MG63 (cell line): ENCODE data around the gene KLHL26. TPM values are rescaled to one million over a fixed set of nuclear protein-coding genes. Genes with fewer than 3 reads are reported as not detected.
"Not testable (repeated sequence)": the region's sequence is repeated elsewhere in the genome, so short reads cannot be mapped to it uniquely, and the experiment has no call there.

Experiments
- DNase-seq: peaks from one replicate; pipeline ENCODE4 v3.0.0-alpha.2; 2020
- H3K27me3 ChIP-seq: fragments of 250-450 bp; sonication (Bioruptor Pico); 2 replicates; pipeline ENCODE4 v1.5.1; 2020; ENCODE audit warnings: mild to moderate bottlenecking, moderate library complexity
- H3K36me3 ChIP-seq: fragments of 250-450 bp; sonication (Bioruptor Pico); 2 replicates; pipeline ENCODE4 v1.5.1; 2020; ENCODE audit warnings: mild to moderate bottlenecking, moderate library complexity
- H3K4me3 ChIP-seq: fragments of 250-450 bp; sonication (Bioruptor Pico); 2 replicates; pipeline ENCODE4 v1.5.1; 2020; ENCODE audit warnings: mild to moderate bottlenecking, moderate library complexity
- H3K9me3 ChIP-seq: fragments of 250-450 bp; sonication (Bioruptor Pico); 2 replicates; pipeline ENCODE4 v1.5.1; 2020; ENCODE audit warnings: mild to moderate bottlenecking, moderate library complexity
- total RNA-seq: library from RNA; depleted of rRNA; stranded (reverse); fragments of >200 nt; shearing (Covaris generic); gene quantifications from 2 replicates; pipeline ENCODE4 v1.2.3, GENCODE V29; 2014; ENCODE audit warnings: low replicate concordance; rRNA removed

The KLHL26 gene, protein sequence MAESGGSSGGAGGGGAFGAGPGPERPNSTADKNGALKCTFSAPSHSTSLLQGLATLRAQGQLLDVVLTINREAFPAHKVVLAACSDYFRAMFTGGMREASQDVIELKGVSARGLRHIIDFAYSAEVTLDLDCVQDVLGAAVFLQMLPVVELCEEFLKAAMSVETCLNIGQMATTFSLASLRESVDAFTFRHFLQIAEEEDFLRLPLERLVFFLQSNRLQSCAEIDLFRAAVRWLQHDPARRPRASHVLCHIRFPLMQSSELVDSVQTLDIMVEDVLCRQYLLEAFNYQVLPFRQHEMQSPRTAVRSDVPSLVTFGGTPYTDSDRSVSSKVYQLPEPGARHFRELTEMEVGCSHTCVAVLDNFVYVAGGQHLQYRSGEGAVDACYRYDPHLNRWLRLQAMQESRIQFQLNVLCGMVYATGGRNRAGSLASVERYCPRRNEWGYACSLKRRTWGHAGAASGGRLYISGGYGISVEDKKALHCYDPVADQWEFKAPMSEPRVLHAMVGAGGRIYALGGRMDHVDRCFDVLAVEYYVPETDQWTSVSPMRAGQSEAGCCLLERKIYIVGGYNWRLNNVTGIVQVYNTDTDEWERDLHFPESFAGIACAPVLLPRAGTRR
- 1.9 and 8.6 TPM in 2 replicates for total RNA-seq

- Histone ChIP-seq H3K36me3 (no peaks in the 10 kb centered on the region), H3K9me3 (no peaks in the 10 kb centered on the region; the same call in 1 of the 2 replicates), H3K4me3 (peak within 1 kb of the TSS; percentile 89), H3K27me3 (no peaks in the 10 kb centered on the region)
- no peak for DNase-seq
These were observed at the start of gene KLHL26 for GRCh38 chr19:18636969-18637629. KLHL26 (plus strand) TSS chr19:18637028; CDS start chr19:18637055, 27 bp downstream.

DNA sequence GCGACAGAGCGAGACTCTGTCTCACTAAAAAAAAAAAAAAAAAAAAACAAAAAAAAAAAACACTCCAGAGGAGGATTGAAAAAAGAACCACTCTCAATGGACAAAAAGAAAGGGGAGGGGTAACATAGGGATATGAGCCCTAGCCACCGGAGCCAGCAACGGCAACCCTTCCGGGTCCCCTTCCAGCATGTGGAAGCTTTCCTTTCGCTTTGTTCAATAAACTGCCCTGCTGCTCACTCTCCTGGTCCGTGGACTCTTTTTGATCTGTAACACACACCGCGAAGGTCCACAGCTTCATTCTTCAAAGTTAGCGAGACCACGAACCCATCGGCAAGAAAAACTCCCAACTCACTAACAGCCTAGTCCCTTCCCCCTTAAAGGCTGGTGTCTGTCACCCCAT lies 49.3 kb upstream of the KLHL26 start:
- peaks cover 17% of the 10 kb centered on the region for H3K36me3 ChIP-seq
- no peaks in the 10 kb centered on the region for H3K9me3 ChIP-seq
- H3K4me3 ChIP-seq: peak overlapping the region; percentile 85
- H3K27me3 ChIP-seq: no peaks in the 10 kb centered on the region
- no peak for DNase-seq

- peak; percentile 40 for DNase-seq
- Histone ChIP-seq H3K9me3 (no peaks in the 10 kb centered on the region), H3K36me3 (peaks cover 17% of the 10 kb centered on the region), H3K4me3 (peak overlapping the region; percentile 85), H3K27me3 (no peaks in the 10 kb centered on the region)
These were observed 48.7 kb upstream of the KLHL26 start for GRCh38 chr19:18587962-18588610.

DNA sequence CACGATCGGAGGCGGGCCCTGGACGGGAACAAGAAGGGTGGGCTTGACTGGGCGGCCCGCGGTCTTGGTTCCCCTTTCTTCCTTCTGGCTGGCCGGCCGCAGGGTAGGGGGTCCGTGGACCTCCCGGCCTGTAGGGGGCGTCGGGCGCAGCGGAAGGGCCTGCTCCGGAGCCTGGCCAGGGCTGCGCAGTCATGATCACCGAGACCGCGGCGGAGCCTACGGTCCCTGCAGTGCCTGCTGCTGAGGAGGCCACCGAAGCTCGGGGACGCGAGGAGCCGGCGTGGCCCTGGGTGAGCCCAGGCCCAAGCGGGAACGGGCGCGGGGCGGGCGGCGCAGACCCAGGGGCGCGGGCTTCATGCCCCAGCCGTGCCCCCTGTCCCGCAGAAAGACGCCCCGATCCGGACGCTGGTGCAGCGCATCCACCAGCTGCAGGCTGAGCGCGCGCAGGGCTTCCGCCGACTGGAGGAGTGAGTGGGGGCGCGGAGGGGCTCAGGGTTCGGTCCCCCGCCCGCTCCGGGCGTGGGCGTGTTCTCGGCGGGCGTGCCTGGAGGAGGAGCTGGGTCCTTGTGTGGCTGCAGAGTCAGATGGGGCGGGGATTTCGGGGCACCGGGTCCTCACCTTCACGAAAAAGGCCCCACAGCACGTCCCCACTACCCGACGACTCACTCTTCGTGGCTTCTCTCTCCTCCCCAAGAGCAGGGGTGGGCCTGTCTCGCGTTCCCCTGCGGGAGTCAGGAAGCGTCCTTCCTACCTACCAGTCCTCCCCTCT lies 48.0 kb upstream of the KLHL26 start, which contains the start of gene REX1BD:
Gene REX1BD, plus strand, starts transcription at position 188 of the 769 bp plus-strand sequence. Its CDS starts 4 bp downstream, at position 192.
- H3K36me3 ChIP-seq: peaks cover 17% of the 10 kb centered on the region
- H3K4me3 ChIP-seq: peak within 1 kb of the TSS; percentile 85
- peak; percentile 93 for DNase-seq

DNA sequence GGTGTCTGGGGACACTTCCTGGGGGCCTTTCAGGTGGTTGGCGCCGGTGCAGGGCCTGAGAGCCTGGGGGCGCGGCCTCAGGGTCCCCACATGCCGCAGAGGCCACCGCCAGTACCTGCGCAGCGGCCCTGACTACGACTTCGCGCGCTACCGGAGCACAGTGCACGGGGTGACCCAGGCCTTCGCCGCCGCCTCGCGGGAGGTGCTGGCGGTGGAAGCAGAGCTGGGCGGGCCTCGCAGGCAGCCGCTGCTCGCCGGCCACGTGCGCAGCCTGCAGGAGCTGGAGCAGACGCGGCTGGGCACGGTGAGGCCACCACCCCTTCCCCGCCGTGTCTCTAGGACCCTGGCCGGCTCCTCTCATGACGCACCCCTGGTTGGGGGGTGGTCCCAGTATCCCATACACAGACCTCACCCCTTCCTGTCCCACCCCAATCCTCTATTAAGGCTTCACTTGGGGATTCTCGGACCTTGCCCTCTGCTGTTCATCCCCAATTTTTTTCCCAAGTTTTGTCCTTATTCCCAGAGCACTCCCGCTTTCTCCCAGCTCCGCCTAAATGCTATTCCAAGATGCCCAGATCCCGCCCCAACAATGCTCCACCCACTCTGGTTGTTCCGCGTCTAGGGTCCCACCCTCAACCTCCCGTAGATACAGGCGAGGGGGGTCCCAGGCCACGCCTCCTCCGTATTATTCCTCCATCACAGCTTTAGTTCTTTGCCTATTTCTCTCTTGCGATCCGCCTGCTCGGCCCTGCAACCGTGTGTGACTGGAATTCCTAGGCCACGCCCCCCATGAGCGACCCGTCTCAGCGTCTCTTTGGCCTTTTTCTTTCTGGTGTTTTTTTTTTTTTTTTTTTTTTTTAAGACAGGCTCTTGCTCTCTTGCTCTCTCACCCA lies 47.2 kb upstream of the KLHL26 start:
- peak overlapping the region; percentile 85 for H3K4me3 ChIP-seq
- H3K27me3 ChIP-seq: no peaks in the 10 kb centered on the region
- peaks cover 17% of the 10 kb centered on the region for H3K36me3 ChIP-seq
- DNase-seq: peak; percentile 83
- H3K9me3 ChIP-seq: no peaks in the 10 kb centered on the region

More for the DNA sequence above, 48.0 kb upstream of the KLHL26 start, which contains the start of gene REX1BD:
- no peaks in the 10 kb centered on the region for H3K9me3 ChIP-seq
- H3K27me3 ChIP-seq: no peaks in the 10 kb centered on the region

DNA sequence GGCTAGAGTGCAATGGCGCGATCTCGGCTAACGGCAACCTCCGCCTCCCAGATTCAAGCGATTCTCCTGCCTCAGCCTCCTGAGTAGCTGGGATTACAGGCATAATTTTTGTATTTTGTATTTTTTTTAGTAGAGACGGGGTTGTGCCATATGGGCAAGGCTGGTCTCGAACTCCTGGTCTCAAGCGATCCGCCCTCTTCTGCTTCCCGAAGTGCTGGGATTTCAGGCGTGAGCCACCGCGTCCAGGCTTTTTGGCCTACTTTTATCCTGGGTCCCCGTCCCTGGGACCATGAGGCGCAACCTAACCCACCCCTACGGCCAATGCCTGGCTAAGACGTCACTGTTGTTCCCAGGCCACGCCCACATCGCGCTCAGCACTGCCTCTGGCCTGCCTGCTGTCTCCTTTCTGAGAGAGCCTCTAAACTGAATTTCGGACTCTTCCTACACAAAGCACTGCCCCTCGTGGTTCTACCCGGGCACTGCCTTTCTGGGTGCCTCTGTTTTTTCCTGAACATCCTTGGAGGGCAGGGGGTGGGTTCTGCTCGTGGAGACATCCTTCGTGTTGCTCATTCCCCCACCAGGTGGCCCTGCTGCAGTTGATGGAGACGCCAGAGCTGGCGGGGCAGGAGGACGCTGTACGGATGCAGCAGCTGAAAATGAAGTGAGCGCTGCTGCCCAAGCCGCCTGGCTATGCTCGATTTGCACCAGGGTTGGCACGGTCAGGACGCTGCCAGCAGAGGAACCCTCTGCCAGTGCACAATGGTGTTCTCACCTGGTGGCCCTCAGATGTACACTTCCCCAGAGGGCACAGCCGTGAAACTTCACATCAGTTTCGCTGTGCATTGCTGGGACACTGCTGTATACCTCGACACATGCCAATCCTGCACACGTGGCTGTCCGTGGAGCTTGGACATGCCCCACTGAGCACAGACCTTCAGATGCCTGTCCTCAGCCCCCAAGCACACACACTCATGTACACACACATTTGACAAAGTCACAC lies 46.3 kb upstream of the KLHL26 start:
- Histone ChIP-seq H3K27me3 (no peaks in the 10 kb centered on the region), H3K9me3 (no peaks in the 10 kb centered on the region), H3K4me3 (no peak overlapping the region), H3K36me3 (peaks cover 17% of the 10 kb centered on the region)
- no peak for DNase-seq

- H3K27me3 ChIP-seq: no peaks in the 10 kb centered on the region
- DNase-seq: no peak
- H3K36me3 ChIP-seq: peaks cover 17% of the 10 kb centered on the region
- no peak overlapping the region for H3K4me3 ChIP-seq
- H3K9me3 ChIP-seq: no peaks in the 10 kb centered on the region
These were observed 45.0 kb upstream of the KLHL26 start for GRCh38 chr19:18591735-18592385.

DNA sequence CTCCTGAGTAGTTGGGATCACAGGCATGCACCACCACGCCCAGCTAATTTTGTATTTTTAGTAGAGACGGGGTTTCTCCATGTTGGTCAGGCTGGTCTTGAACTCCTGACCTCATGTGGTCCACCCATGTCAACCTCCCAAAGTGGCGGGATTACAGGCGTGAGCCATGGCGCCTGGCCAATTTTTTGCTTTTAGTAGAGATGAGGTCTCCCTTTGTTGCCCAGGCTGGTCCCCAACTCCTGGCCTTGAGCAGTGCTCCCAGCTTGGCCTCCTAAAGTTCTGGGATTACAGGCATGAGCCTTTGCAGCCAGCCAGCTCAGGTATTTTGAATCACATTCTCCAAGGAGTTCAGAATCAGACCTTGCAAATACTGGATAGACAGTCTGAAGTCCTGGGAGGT lies 44.1 kb upstream of the KLHL26 start:
- not testable (repeated sequence) for H3K9me3 ChIP-seq, H3K4me3 ChIP-seq, H3K27me3 ChIP-seq, DNase-seq
- H3K36me3 ChIP-seq: peaks cover 17% of the 10 kb centered on the region

DNA sequence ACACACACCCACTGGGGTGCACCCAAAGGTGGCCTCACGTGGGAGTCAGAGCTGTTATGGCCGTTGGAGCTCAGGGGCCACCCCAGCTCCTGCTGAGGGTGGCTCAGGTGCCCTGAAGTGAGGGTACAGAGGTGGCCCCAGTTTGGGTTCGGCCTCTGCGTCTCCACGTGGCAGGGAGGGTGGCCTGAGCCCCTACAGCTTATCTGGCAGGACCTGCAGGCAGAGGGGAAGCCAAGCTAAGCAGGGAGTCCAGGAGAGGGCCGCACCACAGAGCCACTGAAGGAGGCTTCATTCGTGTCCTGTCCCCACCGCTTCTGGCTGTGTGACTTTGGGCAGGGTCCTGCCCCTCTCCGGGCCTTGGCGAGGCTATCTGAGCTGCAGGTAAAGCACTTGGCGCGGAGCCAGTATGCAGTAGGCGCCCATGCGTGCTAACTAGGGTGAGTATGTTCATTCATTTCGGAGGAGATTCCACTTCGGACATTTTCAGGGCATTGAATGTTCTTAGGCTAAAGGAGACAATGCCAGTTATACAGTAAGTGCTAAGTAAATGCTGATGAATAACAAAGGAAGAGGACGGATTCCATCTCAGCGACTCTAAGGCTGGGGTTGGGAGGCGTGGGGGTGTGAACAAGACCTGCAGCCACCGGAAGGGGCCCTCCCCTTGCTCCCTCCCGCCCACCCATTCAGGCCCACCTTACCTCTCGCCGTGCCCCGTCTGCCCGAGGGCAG lies 43.3 kb upstream of the KLHL26 start:
- Histone ChIP-seq H3K4me3 (no peak overlapping the region), H3K9me3 (no peaks in the 10 kb centered on the region), H3K27me3 (no peaks in the 10 kb centered on the region), H3K36me3 (peaks cover 17% of the 10 kb centered on the region)
- no peak for DNase-seq

DNA sequence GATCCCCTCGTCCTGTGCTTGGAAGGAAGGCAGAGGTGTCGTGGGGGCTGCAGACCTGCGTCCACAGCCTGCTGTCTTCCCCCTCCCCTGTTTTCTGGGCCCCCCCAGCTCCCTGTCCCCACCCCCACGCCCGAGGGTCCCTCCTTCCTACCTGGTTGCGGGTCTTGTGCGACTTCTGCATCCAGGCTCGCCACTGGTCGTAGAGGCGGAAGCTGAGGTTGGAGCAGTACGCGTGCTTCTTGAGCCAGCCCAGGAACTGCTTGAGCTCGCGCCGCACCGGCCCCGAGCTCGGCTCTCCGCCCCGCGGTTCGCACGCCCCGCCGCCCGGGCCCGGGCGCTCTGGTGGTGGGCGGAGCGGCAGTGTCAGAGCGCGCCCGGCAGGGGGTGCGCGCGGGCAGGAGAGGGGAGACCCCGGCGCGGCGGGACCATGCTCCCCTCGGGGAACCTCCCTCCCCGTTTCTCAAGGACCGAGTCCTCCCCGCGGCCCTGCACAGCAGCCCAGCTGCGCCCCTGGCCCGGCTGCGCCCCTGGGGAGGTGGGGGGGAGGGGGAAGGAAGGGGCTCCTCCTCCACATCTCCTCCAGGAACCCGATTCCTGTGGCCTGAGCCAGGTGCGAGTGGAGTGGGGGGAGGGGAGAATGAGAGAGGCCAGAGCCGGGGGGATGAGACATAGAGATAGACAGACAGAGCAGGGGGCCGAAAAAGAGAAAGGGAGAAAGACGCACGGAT lies 42.6 kb upstream of the KLHL26 start:
- H3K36me3 ChIP-seq: peaks cover 17% of the 10 kb centered on the region
- no peaks in the 10 kb centered on the region for H3K9me3 ChIP-seq
- H3K4me3 ChIP-seq: peak overlapping the region; percentile 32
- peak; percentile 78 for DNase-seq
- no peaks in the 10 kb centered on the region for H3K27me3 ChIP-seq

DNA sequence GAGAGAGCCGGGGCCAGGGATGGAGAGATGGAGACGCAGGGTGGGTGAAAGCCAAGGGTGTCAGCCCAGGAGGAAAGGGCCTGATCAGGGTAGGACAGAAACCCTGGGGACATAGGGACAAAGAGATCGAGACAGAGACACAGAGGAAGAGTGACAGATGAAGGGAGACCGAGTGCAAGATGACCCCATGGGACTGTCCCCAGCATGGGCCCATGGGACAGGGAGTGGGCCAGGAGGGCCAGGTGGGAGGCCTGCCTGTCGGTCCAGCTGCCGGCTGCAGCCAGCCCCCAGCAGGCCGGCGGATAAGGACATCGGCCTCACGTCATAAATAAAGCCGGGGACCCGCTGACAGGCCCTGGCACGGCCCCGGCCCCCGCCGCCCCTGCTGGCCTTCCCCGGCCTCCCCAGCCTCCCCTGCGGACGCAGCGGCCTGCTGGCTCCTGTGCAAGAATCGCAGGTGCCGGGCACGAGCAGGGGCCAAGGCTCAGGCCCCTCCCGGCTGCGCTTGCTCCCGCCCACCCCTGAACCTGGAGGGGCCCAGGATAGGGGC lies 41.9 kb upstream of the KLHL26 start:
- no peak for DNase-seq
- Histone ChIP-seq H3K36me3 (peaks cover 17% of the 10 kb centered on the region), H3K4me3 (peak overlapping the region; percentile 32)

GRCh38 chr19:18595475-18595874 lies 41.4 kb upstream of the KLHL26 start:
- Histone ChIP-seq H3K4me3 (no peak overlapping the region), H3K36me3 (peaks cover 14% of the 10 kb centered on the region), H3K27me3 (no peaks in the 10 kb centered on the region), H3K9me3 (no peaks in the 10 kb centered on the region)
- no peak for DNase-seq

More for the DNA sequence above, 41.9 kb upstream of the KLHL26 start:
- H3K27me3 ChIP-seq: no peaks in the 10 kb centered on the region
- no peaks in the 10 kb centered on the region for H3K9me3 ChIP-seq
